Urinary bladder (tissue), 4 donors: Measurements from ENCODE around the gene SLC25A29. TPM values are rescaled to one million over a fixed set of nuclear protein-coding genes. Genes with fewer than 3 reads are reported as not detected.
"Not testable (repeated sequence)": the region's sequence is repeated elsewhere in the genome, so short reads cannot be mapped to it uniquely, and the experiment has no call there.

Experiments
- DNase-seq: peaks from one replicate; pipeline ENCODE4 v3.0.0-alpha.2; 2015; ENCODE audit errors: extremely low spot score
- H3K27ac ChIP-seq: one replicate; pipeline ENCODE4 v1.5.1; 2013; ENCODE audit warnings: low read depth, mild to moderate bottlenecking, moderate library complexity
- H3K36me3 ChIP-seq: one replicate; pipeline ENCODE4 v1.6.1; 2013; ENCODE audit warnings: mild to moderate bottlenecking, moderate library complexity; ENCODE audit not compliant: insufficient read depth
- H3K4me1 ChIP-seq: one replicate; pipeline ENCODE4 v1.6.1; 2013; ENCODE audit warnings: mild to moderate bottlenecking, moderate library complexity; ENCODE audit not compliant: insufficient read depth
- H3K4me3 ChIP-seq: one replicate; pipeline ENCODE4 v1.5.1; 2013; ENCODE audit warnings: low read depth, low read length
- WGBS: extraction: QIAGEN DNeasy Blood & Tissue Kit; methylation state at CpG from one replicate; pipeline ENCODE4 v1.1.7; 2013; 5-methylcytosine and 5-hydroxymethylcytosine counted together
- polyA plus RNA-seq: library from polyadenylated mRNA; stranded (reverse); fragments of 200-250 nt; gene quantifications from one replicate; pipeline ENCODE4 v1.2.3, GENCODE V29; 2013
- total RNA-seq: library from RNA; depleted of rRNA; stranded (reverse); fragments of >200 nt; gene quantifications from one replicate; pipeline ENCODE4 v1.2.3, GENCODE V29; 2014
- donor health status: healthy with polysubstance abuse.
- donor health status: healthy.

Gene SLC25A29, protein sequence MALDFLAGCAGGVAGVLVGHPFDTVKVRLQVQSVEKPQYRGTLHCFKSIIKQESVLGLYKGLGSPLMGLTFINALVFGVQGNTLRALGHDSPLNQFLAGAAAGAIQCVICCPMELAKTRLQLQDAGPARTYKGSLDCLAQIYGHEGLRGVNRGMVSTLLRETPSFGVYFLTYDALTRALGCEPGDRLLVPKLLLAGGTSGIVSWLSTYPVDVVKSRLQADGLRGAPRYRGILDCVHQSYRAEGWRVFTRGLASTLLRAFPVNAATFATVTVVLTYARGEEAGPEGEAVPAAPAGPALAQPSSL
- total RNA-seq (14.6 TPM), polyA plus RNA-seq (34.3 TPM)

DNA sequence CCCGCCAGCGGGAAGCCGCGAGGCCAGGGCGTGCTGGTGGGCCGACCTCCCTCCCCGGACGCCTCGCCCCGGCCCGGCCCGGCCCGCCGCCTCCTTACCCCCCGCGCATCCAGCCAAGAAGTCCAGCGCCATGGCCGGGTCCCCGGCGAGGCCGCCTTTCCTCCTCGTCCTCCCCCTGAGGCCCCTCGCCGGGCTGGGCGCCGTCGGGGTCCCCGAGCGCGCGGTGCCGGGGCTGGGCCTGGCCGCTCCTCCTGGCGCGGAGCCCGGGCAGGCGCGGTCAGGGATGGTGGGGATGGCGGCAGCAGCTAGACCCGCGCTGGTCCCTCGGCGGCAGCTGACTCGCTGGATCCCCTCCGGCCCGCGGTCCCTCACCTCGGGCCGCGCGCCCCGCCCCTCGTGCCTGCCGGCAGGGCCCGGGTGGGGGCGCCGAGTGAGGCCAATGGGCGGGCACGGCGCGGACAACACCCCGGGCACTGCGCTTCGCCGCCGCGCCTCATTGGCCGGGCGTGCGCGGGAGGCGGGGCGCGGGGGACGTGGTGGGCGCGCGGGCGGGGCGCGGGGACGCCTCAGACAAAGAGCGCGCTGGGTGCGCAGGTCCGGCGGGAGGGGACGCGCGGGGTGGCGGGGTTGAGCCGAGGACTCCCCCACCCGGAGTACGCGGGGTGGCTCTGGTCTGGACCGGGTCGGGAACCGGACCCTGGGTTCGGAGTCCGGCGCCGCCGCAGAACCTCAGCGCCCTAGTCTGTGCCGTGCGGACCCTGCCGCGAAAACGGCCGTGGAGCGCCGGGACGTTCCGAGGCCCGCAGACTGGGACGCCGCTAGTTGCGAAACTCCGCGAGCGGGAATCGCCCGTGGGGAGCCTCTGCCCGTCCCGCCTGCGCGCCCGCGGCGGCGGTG lies at the start of gene SLC25A29:
Gene SLC25A29 (minus strand): TSS at position 344 of the 897 bp plus-strand sequence. CDS start 212 bp downstream, at position 132.
- Histone ChIP-seq H3K27ac (peak within 1 kb of the TSS; percentile 63), H3K4me1 (no peaks in the 10 kb centered on the region), H3K4me3 (peak within 1 kb of the TSS; percentile 81), H3K36me3 (no peaks in the 10 kb centered on the region)
- peak; percentile 59 for DNase-seq
- under 1% methylated on average over 131 of the region's 131 CpGs for WGBS

- H3K4me1 ChIP-seq = no peaks in the 10 kb centered on the region
- WGBS = 88% methylated on average over 5 of the region's 5 CpGs
- no peak overlapping the region for H3K27ac ChIP-seq
- no peak overlapping the region for H3K4me3 ChIP-seq
- DNase-seq = no peak
- H3K36me3 ChIP-seq = peaks cover 6% of the 10 kb centered on the region
Measured at GRCh38 chr14:100350986-100351385, 44.7 kb upstream of the SLC25A29 start.

DNA sequence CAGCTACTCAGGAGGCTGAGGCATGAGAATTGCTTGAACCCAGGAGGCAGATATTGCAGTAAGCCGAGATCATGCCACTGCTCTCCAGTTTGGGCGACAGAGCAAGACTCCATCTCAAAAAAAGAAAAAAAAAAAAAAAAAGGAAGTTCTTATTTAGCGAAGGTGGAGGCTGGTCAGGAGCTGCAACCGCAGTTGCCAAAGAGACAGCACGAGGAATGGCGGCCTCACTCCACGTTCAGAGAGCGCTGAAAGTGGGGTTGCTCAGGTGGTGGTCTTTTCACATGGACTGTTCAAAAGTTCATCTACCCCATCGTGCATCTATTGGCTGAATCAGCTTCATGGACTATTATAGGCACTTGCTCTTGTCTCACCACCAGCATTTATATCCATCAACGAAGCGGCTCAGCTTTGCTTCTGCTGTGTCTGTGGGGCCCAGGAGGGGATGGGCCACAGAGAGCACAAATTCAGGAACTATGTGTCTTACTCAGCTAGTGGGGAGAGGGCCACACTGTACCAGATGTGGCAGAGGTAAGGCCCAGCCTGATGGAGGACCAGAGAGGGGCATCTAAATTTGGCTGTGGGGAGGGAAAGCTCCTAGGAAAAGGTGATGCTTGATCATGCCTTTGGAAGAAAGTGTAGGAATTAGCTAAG lies 44.2 kb upstream of the SLC25A29 start:
- no peak for DNase-seq
- 86% methylated on average over 11 of the region's 11 CpGs for WGBS
- Histone ChIP-seq H3K27ac (no peak overlapping the region), H3K4me3 (no peak overlapping the region), H3K4me1 (no peaks in the 10 kb centered on the region), H3K36me3 (peaks cover 4% of the 10 kb centered on the region)

GRCh38 chr14:100348784-100349685 lies 42.8 kb upstream of the SLC25A29 start:
- no peak for DNase-seq
- no peaks in the 10 kb centered on the region for H3K36me3 ChIP-seq
- WGBS = 82% methylated on average over 14 of the region's 14 CpGs
- H3K4me3 ChIP-seq = no peak overlapping the region
- no peaks in the 10 kb centered on the region for H3K4me1 ChIP-seq
- no peak overlapping the region for H3K27ac ChIP-seq

- 92% methylated on average over 12 of the region's 12 CpGs for WGBS
- H3K4me3 ChIP-seq = no peak overlapping the region
- H3K27ac ChIP-seq = no peak overlapping the region
- H3K4me1 ChIP-seq = no peaks in the 10 kb centered on the region
- no peaks in the 10 kb centered on the region for H3K36me3 ChIP-seq
- no peak for DNase-seq
Measured at GRCh38 chr14:100348253-100348729, 42.0 kb upstream of the SLC25A29 start.

DNA sequence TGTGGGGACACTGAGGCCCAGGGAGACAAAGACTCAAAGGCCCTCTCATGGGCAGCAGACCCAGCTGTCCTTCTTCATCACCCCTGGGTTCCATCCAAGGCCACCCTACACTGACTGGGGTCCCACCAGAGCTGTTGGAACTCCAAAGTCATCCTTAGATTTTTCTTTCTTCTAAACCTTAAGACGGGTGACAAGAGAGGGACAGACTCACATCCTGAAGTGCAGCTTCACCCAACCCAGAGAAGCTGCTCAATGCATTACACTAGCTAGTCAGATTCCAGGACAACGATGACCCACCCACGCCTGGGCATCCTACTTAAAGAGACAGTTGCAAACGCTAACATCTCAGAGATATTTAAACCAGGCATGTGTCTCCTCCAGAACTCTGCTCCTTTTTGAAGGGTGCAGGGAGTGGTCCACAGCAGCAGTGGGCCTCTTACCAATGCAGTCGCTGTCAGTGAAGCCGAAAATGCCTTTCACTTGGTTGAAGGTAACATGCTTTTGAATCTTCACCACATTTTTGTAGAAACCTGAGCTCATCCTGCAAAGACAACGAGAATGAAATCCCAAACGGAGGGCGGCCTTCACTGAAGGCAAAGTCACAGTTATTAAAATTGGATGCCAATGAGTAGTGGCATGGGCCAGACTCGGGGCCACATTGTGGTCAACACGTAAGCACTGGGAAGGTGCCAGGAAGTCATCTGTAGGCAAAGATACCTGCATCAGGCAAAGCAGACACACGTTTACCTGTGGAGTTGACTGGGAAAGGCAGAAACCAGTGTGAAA lies 40.3 kb upstream of the SLC25A29 start:
- Histone ChIP-seq H3K4me3 (no peak overlapping the region), H3K36me3 (no peaks in the 10 kb centered on the region), H3K4me1 (no peaks in the 10 kb centered on the region), H3K27ac (no peak overlapping the region)
- no peak for DNase-seq
- WGBS = 92% methylated on average over 12 of the region's 12 CpGs

- H3K4me3 ChIP-seq = no peak overlapping the region
- H3K4me1 ChIP-seq = no peaks in the 10 kb centered on the region
- H3K27ac ChIP-seq = no peak overlapping the region
- 96% methylated on average over 17 of the region's 17 CpGs for WGBS
- DNase-seq = no peak
- no peaks in the 10 kb centered on the region for H3K36me3 ChIP-seq
Measured at GRCh38 chr14:100345711-100346110, 39.5 kb upstream of the SLC25A29 start.

GRCh38 chr14:100344657-100345056 lies 38.4 kb upstream of the SLC25A29 start:
- whole genome bisulfite sequencing = 93% methylated on average over 27 of the region's 35 CpGs
- not testable (repeated sequence) for H3K27ac ChIP-seq, H3K4me1 ChIP-seq, H3K4me3 ChIP-seq, H3K36me3 ChIP-seq, DNase-seq

DNA sequence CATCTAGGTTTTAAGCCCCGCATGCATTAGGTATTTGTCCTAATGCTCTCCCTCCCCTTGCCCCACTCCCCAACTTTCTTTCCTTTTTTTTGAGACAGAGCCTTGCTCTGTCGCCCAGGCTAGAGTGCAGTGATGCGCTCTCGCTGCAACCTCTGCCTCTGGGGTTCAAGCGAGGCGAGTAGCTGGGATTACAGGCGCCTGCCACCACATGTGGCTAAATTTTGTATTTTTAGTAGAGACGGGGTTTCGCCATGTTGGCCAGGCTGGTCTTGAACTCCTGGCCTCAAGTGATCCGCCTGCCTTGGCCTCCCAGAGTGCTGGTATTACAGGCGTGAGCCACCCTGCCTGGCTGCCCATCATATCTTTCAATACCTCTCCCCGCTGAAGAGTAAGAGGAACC lies 36.6 kb upstream of the SLC25A29 start:
- DNase-seq, H3K36me3 ChIP-seq, H3K27ac ChIP-seq, H3K4me3 ChIP-seq, H3K4me1 ChIP-seq: not testable (repeated sequence)
- WGBS = 96% methylated on average over 12 of the region's 12 CpGs

DNA sequence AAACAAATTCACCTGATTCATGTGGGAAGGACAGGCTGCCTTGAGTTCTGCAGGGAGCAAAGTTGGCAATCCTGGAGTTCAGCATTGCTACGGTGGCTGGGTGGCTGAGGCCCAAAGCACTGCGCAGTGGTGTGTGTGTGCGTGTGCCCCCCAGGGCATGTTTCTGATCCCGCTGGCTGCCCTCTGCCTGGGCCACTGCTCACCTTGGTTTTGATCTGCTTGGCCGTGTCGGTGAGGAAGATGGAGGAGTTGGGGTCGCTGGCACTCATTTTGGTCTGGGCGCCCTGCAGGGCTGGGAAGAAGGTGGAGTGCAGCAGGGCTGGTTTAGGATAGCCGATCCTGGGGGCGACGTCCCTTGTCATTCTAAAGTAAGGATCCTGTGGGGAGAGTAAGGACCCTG lies 36.0 kb upstream of the SLC25A29 start:
- Histone ChIP-seq H3K36me3 (peaks cover under 1% of the 10 kb centered on the region), H3K4me3 (no peak overlapping the region)
- 94% methylated on average over 11 of the region's 11 CpGs for WGBS

GRCh38 chr14:100341301-100342031 lies 35.2 kb upstream of the SLC25A29 start:
- H3K4me3 ChIP-seq = no peak overlapping the region
- WGBS = 68% methylated on average over 8 of the region's 8 CpGs

More for the DNA sequence above, 36.0 kb upstream of the SLC25A29 start:
- Histone ChIP-seq H3K27ac (no peak overlapping the region), H3K4me1 (no peaks in the 10 kb centered on the region)
- DNase-seq = no peak

DNA sequence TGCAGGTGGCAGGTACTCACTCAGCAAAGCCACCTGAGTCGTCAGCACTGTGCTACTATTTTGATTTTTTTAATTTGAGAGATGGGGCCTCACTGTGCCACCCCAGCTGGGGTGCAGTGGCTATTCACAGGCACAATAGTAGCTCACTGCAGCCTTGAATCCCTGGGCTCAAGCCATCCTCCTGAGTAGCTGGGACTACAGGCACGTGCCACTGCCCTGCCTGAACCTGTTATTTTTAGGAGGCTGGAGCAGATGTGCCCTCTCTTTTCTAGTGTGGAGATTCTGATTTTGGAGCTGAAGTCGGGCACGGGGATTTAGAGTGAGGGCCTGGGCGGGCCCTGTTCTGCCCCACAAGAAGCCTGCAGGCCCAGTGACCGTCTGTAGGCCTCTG lies 34.2 kb upstream of the SLC25A29 start:
- 86% methylated on average over 6 of the region's 6 CpGs for WGBS
- H3K4me1 ChIP-seq = no peaks in the 10 kb centered on the region
- DNase-seq = no peak
- peaks cover 1% of the 10 kb centered on the region for H3K36me3 ChIP-seq
- H3K27ac ChIP-seq = no peak overlapping the region
- H3K4me3 ChIP-seq = no peak overlapping the region

More at GRCh38 chr14:100341301-100342031, 35.2 kb upstream of the SLC25A29 start:
- no peak for DNase-seq
- Histone ChIP-seq H3K36me3 (peaks cover 1% of the 10 kb centered on the region), H3K4me1 (no peaks in the 10 kb centered on the region), H3K27ac (peak overlapping the region; percentile 43)
